COR-L47 (cell line): ENCODE results near the gene FAM163A.
"Not testable (repeated sequence)": the region's sequence is repeated elsewhere in the genome, so short reads cannot be mapped to it uniquely, and the experiment has no call there.

Source experiments
- DNase-seq: peaks from one replicate; lab custom pipeline; 2025; lab: John Stamatoyannopoulos, UW

The FAM163A gene

GRCh38 chr1:179816196-179816960 is 73.3 kb downstream of the FAM163A start:
- DNase-seq = peak; percentile 43

GRCh38 chr1:179817056-179817455 is 74.0 kb downstream of the FAM163A start:
- DNase-seq = no peak

DNA sequence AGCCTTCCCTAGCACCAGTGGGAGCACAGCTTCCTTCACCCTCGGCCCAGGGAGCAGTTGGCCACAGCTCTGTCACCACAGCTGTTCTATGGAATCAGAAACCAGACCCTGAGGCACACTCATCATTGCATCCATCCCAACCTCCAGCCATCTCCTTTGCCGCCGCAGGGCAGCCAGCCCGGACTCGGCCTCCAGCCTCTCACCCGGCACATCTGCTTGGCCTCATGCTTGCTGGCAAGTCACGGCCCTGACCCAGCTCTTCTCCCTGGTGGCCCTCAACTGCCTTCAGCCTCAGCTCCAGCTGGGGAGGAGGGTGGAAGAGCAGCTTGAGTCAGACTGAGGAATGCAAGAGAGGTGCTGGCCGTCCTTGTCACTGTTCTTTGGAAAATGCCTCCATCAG is 74.7 kb downstream of the FAM163A start:
- no peak for DNase-seq

DNA sequence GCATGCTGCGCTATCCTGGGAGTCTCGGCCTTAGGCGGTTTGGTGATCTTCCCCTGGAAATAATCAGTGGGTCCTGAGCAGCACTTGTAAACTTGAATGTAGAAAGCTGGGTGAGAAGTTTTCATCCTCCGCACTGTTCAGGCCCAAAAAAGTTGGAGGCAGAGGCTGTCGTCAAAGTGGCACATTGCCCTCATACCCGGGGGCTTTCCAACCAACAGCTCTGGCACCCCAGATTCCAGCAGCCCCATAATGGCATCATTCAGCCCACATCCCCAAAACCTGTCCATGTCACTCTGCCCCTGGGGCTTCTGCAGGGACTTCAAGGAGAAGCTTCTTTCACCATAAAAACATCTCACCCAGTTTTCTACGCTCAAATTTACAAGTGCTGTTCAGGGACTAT is 75.2 kb downstream of the FAM163A start:
- no peak for DNase-seq

- DNase-seq = no peak
Observed at GRCh38 chr1:179818743-179819173, 75.7 kb downstream of the FAM163A start.

DNA sequence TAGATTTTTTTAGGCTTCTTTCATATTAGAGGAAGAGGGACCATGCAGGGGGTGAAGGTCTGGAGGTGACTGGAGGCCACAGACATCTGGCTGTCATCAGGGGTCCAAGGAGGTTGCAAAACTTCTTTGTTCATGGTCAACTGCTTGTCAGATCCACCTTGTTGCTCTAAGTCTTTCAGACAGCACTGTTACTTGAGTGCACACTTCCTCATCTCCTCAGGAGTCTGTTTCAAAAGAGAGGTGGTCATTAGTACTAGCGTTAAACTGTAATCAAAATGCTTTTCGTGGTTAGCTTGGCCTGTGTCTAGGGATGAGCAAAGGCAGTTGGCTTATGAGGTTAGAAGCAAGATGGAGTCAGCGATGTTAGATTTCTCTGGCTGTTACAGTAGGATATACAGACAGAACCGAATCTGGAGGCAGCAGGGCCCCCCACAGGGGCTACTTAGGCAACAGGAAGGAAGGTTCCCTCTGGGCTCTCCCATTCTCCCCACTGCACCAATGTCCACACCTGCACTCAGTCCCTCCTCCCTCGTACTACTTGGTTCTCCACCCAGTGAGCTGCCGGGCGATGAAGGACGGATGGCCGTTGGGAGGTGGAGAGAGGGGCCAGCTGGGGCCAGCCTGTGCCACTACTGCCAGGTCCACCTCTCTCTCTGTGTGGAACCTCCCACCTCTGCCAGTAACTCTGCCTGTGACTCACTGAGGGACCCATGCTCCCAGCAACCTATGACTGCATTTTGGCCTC is 77.3 kb downstream of the FAM163A start:
- no peak for DNase-seq

- DNase-seq = no peak
Observed at GRCh38 chr1:179821524-179821923, 78.4 kb downstream of the FAM163A start.

- DNase-seq = no peak
Observed at GRCh38 chr1:179822065-179822464, 79.0 kb downstream of the FAM163A start.

GRCh38 chr1:179823693-179824092 is 80.6 kb downstream of the FAM163A start:
- no peak for DNase-seq

DNA sequence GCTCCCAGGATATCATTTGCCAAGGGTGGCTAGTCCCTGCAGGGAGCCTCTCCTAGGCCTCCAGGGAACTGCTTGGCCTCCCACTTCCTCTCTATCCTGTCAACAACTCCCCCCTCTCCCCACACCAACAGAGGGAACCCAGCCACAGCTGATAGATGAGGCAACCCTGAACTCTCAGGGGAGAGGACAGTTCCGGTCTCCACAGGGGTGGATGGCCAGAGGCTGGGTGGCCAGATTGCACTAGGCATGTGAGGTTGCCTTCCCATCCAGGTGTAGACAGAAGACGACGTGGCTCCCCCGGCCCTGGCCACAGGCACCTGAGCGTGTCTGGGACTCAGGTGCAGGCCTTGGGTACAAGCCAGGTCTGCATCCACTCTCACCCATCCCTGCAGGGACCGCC is 81.2 kb downstream of the FAM163A start:
- DNase-seq = no peak

- DNase-seq = no peak
Observed at GRCh38 chr1:179825206-179825605, 82.1 kb downstream of the FAM163A start.

DNA sequence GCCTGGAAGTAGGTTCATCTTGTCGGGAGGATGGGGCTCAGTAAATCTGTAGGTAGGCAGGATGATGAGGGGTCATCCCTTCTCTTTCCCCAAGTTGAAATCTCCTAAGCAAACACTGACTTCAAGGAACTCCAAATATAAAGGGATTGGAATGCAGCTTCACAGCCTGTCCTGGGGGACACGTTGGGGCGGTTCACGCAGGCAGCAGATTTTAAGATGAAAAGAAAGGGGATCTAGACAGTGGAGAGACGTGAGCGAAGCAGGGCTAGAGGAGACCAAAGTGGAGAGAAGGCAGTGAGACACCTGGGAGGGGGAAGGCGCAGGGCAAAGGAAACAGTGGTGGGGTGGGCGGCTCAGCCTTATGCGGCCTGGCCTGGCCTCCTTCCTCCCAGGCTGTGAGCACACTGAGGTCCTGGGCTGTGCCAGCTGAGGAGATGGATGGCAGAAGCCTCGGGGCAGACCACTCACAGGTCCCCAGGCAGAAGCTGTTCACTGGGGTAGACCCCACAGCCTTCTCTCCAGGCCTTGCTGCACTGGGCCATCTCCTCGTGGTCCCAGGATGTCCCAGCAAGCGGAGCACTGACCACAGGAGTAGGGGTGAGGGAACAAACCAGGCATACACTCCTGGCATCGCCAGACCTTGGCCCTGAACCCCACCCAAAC is 82.8 kb downstream of the FAM163A start:
- DNase-seq = no peak

- no peak for DNase-seq
Observed at GRCh38 chr1:179826626-179827280, 83.7 kb downstream of the FAM163A start.

DNA sequence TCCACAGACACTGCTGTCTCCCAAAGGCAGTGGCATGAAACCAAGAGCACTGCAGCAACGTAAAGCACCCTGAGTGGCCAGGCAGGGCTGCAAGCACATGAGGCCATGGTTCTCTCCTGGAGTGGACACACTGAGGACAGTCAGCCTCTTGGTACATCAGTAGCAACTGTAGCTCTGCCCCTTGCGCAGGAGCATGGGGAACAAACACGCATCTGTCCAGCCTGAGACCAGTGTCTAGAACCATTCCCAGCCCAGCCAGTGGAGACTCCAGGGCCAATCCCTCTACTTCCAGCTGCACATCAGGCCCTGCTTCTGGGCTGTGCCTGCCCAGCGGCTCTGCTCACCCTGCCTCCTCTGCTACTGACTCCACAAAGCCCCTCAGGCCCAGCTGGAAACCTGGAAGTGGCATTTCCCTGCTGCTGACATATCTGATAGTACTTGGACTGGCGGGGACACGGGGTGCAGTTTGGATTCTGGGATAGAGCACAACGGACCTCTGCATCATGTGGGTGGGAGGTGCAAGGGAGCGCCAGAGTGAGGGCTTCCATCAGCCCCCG is 85.5 kb downstream of the FAM163A start:
- no peak for DNase-seq

- DNase-seq = no peak
Observed at GRCh38 chr1:179831225-179831624, 88.1 kb downstream of the FAM163A start.

GRCh38 chr1:179831852-179832699 is 89.0 kb downstream of the FAM163A start:
- no peak for DNase-seq

DNA sequence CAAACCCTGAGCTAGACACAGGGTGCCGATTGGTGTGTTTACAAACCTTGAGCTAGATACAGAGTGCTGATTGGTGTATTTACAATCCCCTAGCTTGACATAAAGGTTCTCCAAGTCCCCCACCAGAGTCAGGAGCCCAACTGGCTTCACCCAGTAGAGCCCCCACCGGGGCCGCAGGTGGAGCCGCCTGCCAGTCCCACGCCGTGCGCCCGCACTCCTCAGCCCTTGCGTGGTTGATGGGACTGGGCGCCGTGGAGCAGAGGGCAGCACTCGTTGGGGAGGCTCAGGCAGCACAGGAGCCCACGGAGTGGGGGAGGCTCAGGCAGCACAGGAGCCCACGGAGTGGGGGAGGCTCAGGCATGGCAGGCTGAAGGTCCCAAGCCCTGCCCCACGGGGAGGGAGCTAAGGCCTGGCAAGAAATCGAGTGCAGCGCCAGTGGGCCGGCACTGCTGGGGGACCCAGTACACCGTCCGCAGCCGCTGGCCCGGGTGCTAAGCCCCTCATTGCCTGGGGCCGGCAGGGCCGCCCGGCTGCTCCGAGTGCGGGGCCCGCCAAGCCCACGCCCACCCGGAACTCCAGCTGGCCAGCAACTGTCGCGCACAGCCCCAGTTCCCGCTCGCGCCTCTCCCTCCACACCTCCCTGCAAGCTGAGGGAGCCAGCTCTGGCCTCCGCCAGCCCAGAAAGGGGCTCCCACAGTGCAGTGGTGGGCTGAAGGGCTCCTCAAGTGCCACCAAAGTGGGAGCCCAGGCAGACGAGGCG is 93.8 kb downstream of the FAM163A start:
- DNase-seq = not testable (repeated sequence)

- no peak for DNase-seq
Observed at GRCh38 chr1:179840107-179840506, 97.0 kb downstream of the FAM163A start.

DNA sequence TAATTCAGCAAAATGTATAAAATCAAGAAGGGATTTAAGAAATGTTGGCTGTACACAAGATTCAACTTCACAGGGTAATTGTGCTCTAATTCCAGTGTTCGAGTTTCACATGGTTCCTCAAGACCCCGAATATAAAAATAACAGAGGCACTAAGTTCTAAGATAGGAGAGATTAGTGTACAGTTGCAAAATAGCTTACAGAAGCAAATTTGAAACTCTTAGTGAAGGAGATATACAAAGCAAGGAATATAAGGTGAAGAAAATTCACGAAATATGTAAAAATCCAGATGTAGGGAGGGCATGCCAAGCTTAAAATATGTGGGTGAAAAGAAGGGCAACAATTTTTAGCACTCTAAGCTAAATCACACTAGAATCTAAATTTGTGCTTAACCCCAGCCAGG is 105.1 kb downstream of the FAM163A start:
- DNase-seq = no peak

- no peak for DNase-seq
Observed at GRCh38 chr1:179853102-179853501, 110.0 kb downstream of the FAM163A start.
